Peyer's patch (tissue), 4 donors: Measurements from ENCODE around the gene NCAPD3.

Experiments
- POLR2A ChIP-seq, 2 donors: fragments of 450-650 bp; IDR thresholded peaks; one replicate each; pipeline ENCODE4 v1.5.1; 2017; ENCODE audit warnings: antibody characterized with exemption in 2 of 2, mild to moderate bottlenecking in 2 of 2, moderate library complexity in 2 of 2
- TF ChIP-seq, protein P1 (sequence below), 6 experiments: fragments of 450-650 bp in 4 of 6; fragments of 200-600 bp in 2 of 6; sonication (generic) in 1 of 6; IDR thresholded peaks; one replicate each; pipeline ENCODE4 v1.5.1; 2017 to 2019; ENCODE audit warnings: antibody characterized with exemption in 6 of 6, mild to moderate bottlenecking in 3 of 6, moderate library complexity in 1 of 6

DNA sequence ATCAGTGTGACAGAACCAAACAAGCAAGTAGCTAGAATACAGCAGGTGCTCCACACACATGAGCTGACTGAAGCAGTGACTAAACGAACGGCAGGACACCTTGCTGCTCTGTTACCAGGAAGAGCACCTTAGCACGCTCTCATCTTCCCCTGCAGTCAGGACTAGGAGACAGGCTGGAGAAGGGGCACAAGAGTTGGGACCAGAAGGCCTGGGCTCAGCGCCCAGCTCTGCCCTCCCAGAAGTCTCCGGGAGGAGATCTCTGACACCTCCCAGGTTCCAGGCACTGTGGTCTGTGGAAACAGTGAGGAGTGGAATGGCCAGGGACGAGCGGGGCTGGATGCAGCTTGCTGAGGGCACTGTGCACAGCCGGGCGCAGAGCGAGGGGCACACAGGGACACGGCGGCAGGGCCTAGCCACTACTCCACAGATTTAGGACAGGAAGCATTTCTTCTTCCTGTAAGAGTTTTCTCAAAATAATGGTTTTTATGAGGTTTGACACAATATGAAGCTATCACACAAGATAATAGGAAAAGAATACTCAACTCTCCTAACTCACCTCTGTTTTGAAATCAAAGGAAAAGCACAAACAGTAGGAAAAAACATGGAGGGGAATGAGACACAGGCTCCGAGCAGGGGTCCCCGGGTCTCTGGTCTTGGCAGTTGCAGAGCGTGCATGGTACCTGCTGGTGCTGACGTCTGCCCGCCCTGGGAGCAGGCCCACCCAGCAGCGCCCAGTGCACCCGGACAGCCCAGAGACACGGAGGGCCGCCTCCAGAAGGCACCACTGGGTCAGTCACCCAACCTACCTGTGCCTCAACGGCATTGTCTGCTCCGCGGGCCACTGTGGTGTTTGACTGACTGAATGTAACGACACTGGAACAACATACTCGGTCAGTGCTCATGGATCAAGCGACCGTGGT lies 67.6 kb downstream of the NCAPD3 start:
- TF ChIP-seq, protein P1, sequence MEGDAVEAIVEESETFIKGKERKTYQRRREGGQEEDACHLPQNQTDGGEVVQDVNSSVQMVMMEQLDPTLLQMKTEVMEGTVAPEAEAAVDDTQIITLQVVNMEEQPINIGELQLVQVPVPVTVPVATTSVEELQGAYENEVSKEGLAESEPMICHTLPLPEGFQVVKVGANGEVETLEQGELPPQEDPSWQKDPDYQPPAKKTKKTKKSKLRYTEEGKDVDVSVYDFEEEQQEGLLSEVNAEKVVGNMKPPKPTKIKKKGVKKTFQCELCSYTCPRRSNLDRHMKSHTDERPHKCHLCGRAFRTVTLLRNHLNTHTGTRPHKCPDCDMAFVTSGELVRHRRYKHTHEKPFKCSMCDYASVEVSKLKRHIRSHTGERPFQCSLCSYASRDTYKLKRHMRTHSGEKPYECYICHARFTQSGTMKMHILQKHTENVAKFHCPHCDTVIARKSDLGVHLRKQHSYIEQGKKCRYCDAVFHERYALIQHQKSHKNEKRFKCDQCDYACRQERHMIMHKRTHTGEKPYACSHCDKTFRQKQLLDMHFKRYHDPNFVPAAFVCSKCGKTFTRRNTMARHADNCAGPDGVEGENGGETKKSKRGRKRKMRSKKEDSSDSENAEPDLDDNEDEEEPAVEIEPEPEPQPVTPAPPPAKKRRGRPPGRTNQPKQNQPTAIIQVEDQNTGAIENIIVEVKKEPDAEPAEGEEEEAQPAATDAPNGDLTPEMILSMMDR (IDR thresholded peaks at IDR 0.05), result no peak
- no peak for TF ChIP-seq POLR2A (IDR thresholded peaks at IDR 0.05)
